Measurements from ENCODE around the gene DEUP1. TPM values are rescaled to one million over a fixed set of nuclear protein-coding genes. Genes with fewer than 3 reads are reported as not detected.

The DEUP1 gene
- total RNA-seq, 2 experiments from 2014 or later, result not detected

GRCh38 chr11:93319224-93319839, 11.2 kb upstream of the DEUP1 start:
- POLR2A ChIA-PET, result interaction anchor here (0.6 kb wide), 1 partner anchor 166 kb away, joined by 3 read pairs; no protein-coding TSS in a partner anchor
- intact Hi-C loops (cut with DNase I, micrococcal nuclease), result no loop called here
- CTCF ChIA-PET, result no interaction called here
- H3K4me3 Mint-ChIP-seq, result no peak overlapping the region
- H3K4me1 Mint-ChIP-seq, result no peaks in the 10 kb centered on the region
- ATAC-seq, result no peak
- H3K27me3 Mint-ChIP-seq, result peaks cover 2% of the 10 kb centered on the region
- peaks cover 15% of the 10 kb centered on the region for H3K9me3 Mint-ChIP-seq (ENCODE audit: low read depth)
- no peaks in the 10 kb centered on the region for H3K36me3 Mint-ChIP-seq (ENCODE audit: low read depth)
- H3K27ac Mint-ChIP-seq, result no peak overlapping the region
- DNase-seq, result no peak

GRCh38 chr11:93320230-93320629, 10.3 kb upstream of the DEUP1 start:
- CTCF ChIA-PET, result no interaction called here
- ATAC-seq, result no peak

GRCh38 chr11:93322207-93322606, 8.3 kb upstream of the DEUP1 start:
- Mint-ChIP-seq H3K4me3 (no peak overlapping the region), H3K36me3 (ENCODE audit: low read depth) (no peaks in the 10 kb centered on the region), H3K27me3 (peaks cover 3% of the 10 kb centered on the region), H3K4me1 (no peaks in the 10 kb centered on the region), H3K9me3 (ENCODE audit: low read depth) (peaks cover 5% of the 10 kb centered on the region), H3K27ac (no peak overlapping the region)
- DNase-seq (no peak), ATAC-seq (no peak)
- CTCF ChIA-PET, result interaction anchor here (0.6 kb wide), 1 partner anchor 514 kb away, joined by 3 read pairs; no protein-coding TSS in a partner anchor
- intact Hi-C loops (cut with DNase I, micrococcal nuclease), result no loop called here
- POLR2A ChIA-PET, result no interaction called here

More at GRCh38 chr11:93320230-93320629, 10.3 kb upstream of the DEUP1 start:
- POLR2A ChIA-PET, result no interaction called here
- Mint-ChIP-seq H3K4me3 (no peak overlapping the region), H3K4me1 (no peaks in the 10 kb centered on the region), H3K36me3 (ENCODE audit: low read depth) (no peaks in the 10 kb centered on the region), H3K27ac (no peak overlapping the region), H3K27me3 (peaks cover 2% of the 10 kb centered on the region), H3K9me3 (ENCODE audit: low read depth) (peaks cover 9% of the 10 kb centered on the region)
- no peak for DNase-seq
- intact Hi-C loops (cut with DNase I, micrococcal nuclease), result no loop called here

- H3K27me3 Mint-ChIP-seq, result peaks cover 5% of the 10 kb centered on the region
- no peak for ATAC-seq
- H3K4me3 Mint-ChIP-seq, result no peak overlapping the region
- no peaks in the 10 kb centered on the region for H3K36me3 Mint-ChIP-seq (ENCODE audit: low read depth)
- ChIA-PET POLR2A (no interaction called here), CTCF (no interaction called here)
- H3K4me1 Mint-ChIP-seq, result no peaks in the 10 kb centered on the region
- no peak for DNase-seq
- no peak overlapping the region for H3K27ac Mint-ChIP-seq
- H3K9me3 Mint-ChIP-seq (ENCODE audit: low read depth), result peaks cover 3% of the 10 kb centered on the region
- intact Hi-C loops (cut with DNase I, micrococcal nuclease), result no loop called here
Observed at GRCh38 chr11:93323747-93324146, 6.8 kb upstream of the DEUP1 start.

GRCh38 chr11:93324500-93324899, 6.0 kb upstream of the DEUP1 start:
- H3K4me1 Mint-ChIP-seq, result no peaks in the 10 kb centered on the region
- no peak overlapping the region for H3K27ac Mint-ChIP-seq
- peaks cover 11% of the 10 kb centered on the region for H3K27me3 Mint-ChIP-seq
- H3K9me3 Mint-ChIP-seq (ENCODE audit: low read depth), result no peaks in the 10 kb centered on the region
- intact Hi-C loops (cut with DNase I, micrococcal nuclease), result no loop called here
- ChIA-PET CTCF (no interaction called here), POLR2A (no interaction called here)
- DNase-seq (no peak), ATAC-seq (no peak)
- no peaks in the 10 kb centered on the region for H3K36me3 Mint-ChIP-seq (ENCODE audit: low read depth)
- H3K4me3 Mint-ChIP-seq, result no peak overlapping the region

- intact Hi-C loops (cut with DNase I, micrococcal nuclease), result no loop called here
- no peak overlapping the region for H3K27ac Mint-ChIP-seq
- peaks cover 24% of the 10 kb centered on the region for H3K27me3 Mint-ChIP-seq
- H3K36me3 Mint-ChIP-seq (ENCODE audit: low read depth), result no peaks in the 10 kb centered on the region
- ChIA-PET CTCF (interaction anchor here (0.6 to 0.7 kb wide), 2 partner anchors 8 to 129 kb away, joined by 3 read pairs; no protein-coding TSS in a partner anchor), POLR2A (no interaction called here)
- peaks cover 7% of the 10 kb centered on the region for H3K4me1 Mint-ChIP-seq
- no peak for DNase-seq
- ATAC-seq, result no peak
- no peaks in the 10 kb centered on the region for H3K9me3 Mint-ChIP-seq (ENCODE audit: low read depth)
- H3K4me3 Mint-ChIP-seq, result no peak overlapping the region
Observed at GRCh38 chr11:93326681-93327080, 3.9 kb upstream of the DEUP1 start.

- ATAC-seq (no peak), DNase-seq (no peak)
- intact Hi-C loops (cut with DNase I, micrococcal nuclease), result loop anchor here in 1 of 2 experiments (5.0 kb wide), 1 partner anchor 212 kb away; the partner anchor contains the start of gene SMCO4
- Mint-ChIP-seq H3K9me3 (ENCODE audit: low read depth) (no peaks in the 10 kb centered on the region), H3K27ac (no peak overlapping the region), H3K4me1 (peaks cover 7% of the 10 kb centered on the region), H3K36me3 (ENCODE audit: low read depth) (no peaks in the 10 kb centered on the region), H3K27me3 (peaks cover 37% of the 10 kb centered on the region), H3K4me3 (peak overlapping the region; percentile 58)
- ChIA-PET POLR2A (no interaction called here), CTCF (no interaction called here)
Observed at GRCh38 chr11:93329936-93330445, 551 bp upstream of the DEUP1 start.

- H3K4me3 Mint-ChIP-seq, result no peak overlapping the region
- intact Hi-C loops (cut with DNase I, micrococcal nuclease), result no loop called here
- POLR2A ChIA-PET, result no interaction called here
- no peaks in the 10 kb centered on the region for H3K36me3 Mint-ChIP-seq (ENCODE audit: low read depth)
- peaks cover 7% of the 10 kb centered on the region for H3K27me3 Mint-ChIP-seq
- no peaks in the 10 kb centered on the region for H3K9me3 Mint-ChIP-seq (ENCODE audit: low read depth)
- H3K4me1 Mint-ChIP-seq, result no peaks in the 10 kb centered on the region
- ATAC-seq, result no peak
- H3K27ac Mint-ChIP-seq, result no peak overlapping the region
- no peak for DNase-seq
- CTCF ChIA-PET, result interaction anchor here (0.7 kb wide), 1 partner anchor 9 kb away, joined by 3 read pairs; no protein-coding TSS in a partner anchor
Observed at GRCh38 chr11:93340223-93340622, 9.7 kb downstream of the DEUP1 start.

GRCh38 chr11:93344855-93345333, 14.4 kb downstream of the DEUP1 start:
- Mint-ChIP-seq H3K4me3 (no peak overlapping the region), H3K9me3 (ENCODE audit: low read depth) (no peaks in the 10 kb centered on the region), H3K27me3 (peaks cover 5% of the 10 kb centered on the region), H3K27ac (no peak overlapping the region), H3K36me3 (ENCODE audit: low read depth) (no peaks in the 10 kb centered on the region), H3K4me1 (no peaks in the 10 kb centered on the region)
- DNase-seq (no peak), ATAC-seq (no peak)
- ChIA-PET POLR2A (no interaction called here), CTCF (no interaction called here)
- intact Hi-C loops (cut with DNase I, micrococcal nuclease), result no loop called here

GRCh38 chr11:93348930-93349329, 18.4 kb downstream of the DEUP1 start:
- CTCF ChIA-PET, result interaction anchor here (1.4 kb wide), 1 partner anchor 10 kb away, joined by 4 read pairs; no protein-coding TSS in a partner anchor
- intact Hi-C loops (cut with DNase I, micrococcal nuclease), result no loop called here
- POLR2A ChIA-PET, result interaction anchor here (0.7 kb wide), 1 partner anchor 115 kb away, joined by 4 read pairs; no protein-coding TSS in a partner anchor
- H3K4me1 Mint-ChIP-seq, result no peaks in the 10 kb centered on the region
- H3K27me3 Mint-ChIP-seq, result peaks cover 5% of the 10 kb centered on the region
- no peaks in the 10 kb centered on the region for H3K9me3 Mint-ChIP-seq (ENCODE audit: low read depth)
- ATAC-seq (no peak), DNase-seq (no peak)
- H3K36me3 Mint-ChIP-seq (ENCODE audit: low read depth), result no peaks in the 10 kb centered on the region
- no peak overlapping the region for H3K4me3 Mint-ChIP-seq
- no peak overlapping the region for H3K27ac Mint-ChIP-seq

GRCh38 chr11:93350835-93351234, 20.3 kb downstream of the DEUP1 start:
- ATAC-seq, result no peak
- POLR2A ChIA-PET, result no interaction called here
- CTCF ChIA-PET, result interaction anchor here (1.5 kb wide), 1 partner anchor 10 kb away, joined by 4 read pairs; no protein-coding TSS in a partner anchor
- H3K4me1 Mint-ChIP-seq, result no peaks in the 10 kb centered on the region
- intact Hi-C loops (cut with DNase I, micrococcal nuclease), result loop anchor here in 1 of 2 experiments (10.0 kb wide), 1 partner anchor 1026 kb away; no protein-coding TSS in a partner anchor
- H3K4me3 Mint-ChIP-seq, result no peak overlapping the region
- no peaks in the 10 kb centered on the region for H3K36me3 Mint-ChIP-seq (ENCODE audit: low read depth)
- no peak for DNase-seq
- H3K27me3 Mint-ChIP-seq, result peaks cover 4% of the 10 kb centered on the region
- no peak overlapping the region for H3K27ac Mint-ChIP-seq
- no peaks in the 10 kb centered on the region for H3K9me3 Mint-ChIP-seq (ENCODE audit: low read depth)

GRCh38 chr11:93359396-93359795, 28.9 kb downstream of the DEUP1 start:
- CTCF ChIA-PET, result interaction anchor here (0.7 to 1.6 kb wide), 3 partner anchors 11 to 458 kb away, joined by 3 to 4 read pairs (median 3); no protein-coding TSS in a partner anchor
- ATAC-seq, result no peak
- DNase-seq, result no peak
- Mint-ChIP-seq H3K4me3 (no peak overlapping the region), H3K27ac (no peak overlapping the region), H3K27me3 (peaks cover 2% of the 10 kb centered on the region), H3K36me3 (ENCODE audit: low read depth) (no peaks in the 10 kb centered on the region), H3K9me3 (ENCODE audit: low read depth) (peaks cover 13% of the 10 kb centered on the region), H3K4me1 (no peaks in the 10 kb centered on the region)
- POLR2A ChIA-PET, result no interaction called here
- intact Hi-C loops (cut with DNase I, micrococcal nuclease), result loop anchor here in 1 of 2 experiments (10.0 kb wide), 1 partner anchor 1035 kb away; no protein-coding TSS in a partner anchor
